ENCODE measurements around the gene FAM168A. TPM values are rescaled to one million over a fixed set of nuclear protein-coding genes. Genes with fewer than 3 reads are reported as not detected.

Gene FAM168A
- total and polyA plus RNA-seq, 2 of the 8 experiments (the other 6 are each of a cell fraction or from before 2014, with no cell fraction given), result 17.1 to 21.6 TPM

DNA sequence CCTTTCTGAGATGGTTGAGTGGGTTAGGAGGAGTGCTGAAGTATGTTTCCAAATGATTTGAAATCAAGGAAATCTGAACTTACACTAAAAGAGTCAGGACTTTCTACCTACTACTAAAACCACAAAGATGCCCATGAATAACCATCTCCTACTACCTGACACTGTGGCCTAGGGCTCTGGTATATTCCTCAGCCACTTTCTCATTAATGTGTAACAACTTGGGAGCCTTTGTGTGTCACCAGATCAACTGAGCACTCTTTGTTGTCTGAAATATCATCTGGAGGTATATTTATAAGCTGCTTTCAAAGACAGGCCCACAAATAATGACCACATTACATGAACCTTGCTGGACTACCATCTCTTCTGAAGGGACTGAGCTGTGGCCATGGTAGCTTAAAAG, 177.8 kb downstream of the FAM168A start:
- Histone ChIP-seq H3K23me2 (ENCODE audit: low read depth, low read length) (no peaks in the 10 kb centered on the region), H3K18ac (ENCODE audit: extremely low read depth, low read length) (no peak overlapping the region), H4K5ac (ENCODE audit: insufficient read length, low read depth, low read length) (no peak overlapping the region), H4K20me1 (replicated peaks in 1 of 2; ENCODE audit: control insufficient read depth in 1 of 2, insufficient read depth in 2 of 2, low read length in 2 of 2) (no peaks in the 10 kb centered on the region), H3K14ac (ENCODE audit: insufficient read length) (no peak overlapping the region), H3K9me3 (ENCODE audit: insufficient read depth in 2 of 2, low read depth in 1 of 2, low read length in 1 of 2) (no peaks in the 10 kb centered on the region), H3K27ac (ENCODE audit: low read depth, low read length) (no peak overlapping the region), H3K4me2 (ENCODE audit: insufficient read depth in 1 of 2, low read depth in 2 of 2, low read length in 2 of 2) (no peak overlapping the region), H3K27me3 (replicated peaks in 1 of 4; ENCODE audit: control insufficient read depth in 3 of 4, extremely low read depth in 1 of 4, insufficient read depth in 3 of 4, low read length in 3 of 4) (no peaks in the 10 kb centered on the region), H3K79me2 (ENCODE audit: control insufficient read depth in 1 of 2, insufficient read depth in 2 of 2, low read length in 2 of 2) (no peaks in the 10 kb centered on the region), H3K4me1 (replicated peaks in 1 of 4; ENCODE audit: control insufficient read depth in 3 of 4, insufficient read depth in 4 of 4, low read length in 3 of 4) (peaks cover 0 to 2% (median under 1%) of the 10 kb centered on the region in 4 experiments; a peak in 2 of 7 replicates), H3K36me3 (ENCODE audit: control insufficient read depth in 2 of 4, insufficient read depth in 4 of 4, low read length in 3 of 4) (peaks cover 0 to 4% (median 0%) of the 10 kb centered on the region in 4 experiments; a peak in 3 of 8 replicates), H2BK20ac (ENCODE audit: low read length) (no peak overlapping the region), H2BK15ac (ENCODE audit: low read length) (no peak overlapping the region), H3K23ac (ENCODE audit: insufficient read length) (no peak overlapping the region), H2BK120ac (replicated peaks; ENCODE audit: low read depth, low read length) (no peak overlapping the region), H3K56ac (replicated peaks; ENCODE audit: insufficient read length, low read depth, low read length) (no peak overlapping the region), H2BK12ac (ENCODE audit: low read depth, low read length) (no peak overlapping the region), H2AFZ (ENCODE audit: low read length) (no peak overlapping the region), H3K4me3 (ENCODE audit: extremely low read depth in 1 of 4, insufficient read depth in 2 of 4, low read depth in 3 of 4, low read length in 4 of 4) (no peak overlapping the region), H4K8ac (ENCODE audit: extremely low read depth, insufficient read depth, low read length) (no peak overlapping the region), H4K91ac (replicated peaks; ENCODE audit: insufficient read length, low read length) (no peak overlapping the region), H2AK5ac (ENCODE audit: low read depth, low read length) (no peak overlapping the region), H2BK5ac (ENCODE audit: low read depth, low read length) (no peak overlapping the region), H3K4ac (replicated peaks; ENCODE audit: insufficient read length, low read depth, low read length) (no peak overlapping the region), H3K9ac (replicated peaks in 1 of 4; ENCODE audit: extremely low read depth in 1 of 4, low read depth in 3 of 4, low read length in 3 of 4) (no peak overlapping the region), H3K79me1 (ENCODE audit: low read depth, low read length) (no peaks in the 10 kb centered on the region; the same call in 1 of the 2 replicates)
- CTCF ChIA-PET (ENCODE audit: partially characterized antibody), result interaction anchor here (1.5 to 2.7 kb wide), 2 partner anchors 14 to 125 kb away, joined by 4 to 8 read pairs; no protein-coding TSS in a partner anchor
- POLR2A ChIA-PET (ENCODE audit: partially characterized antibody), result interaction anchor here (1.0 kb wide), 2 partner anchors 14 to 62 kb away, joined by 3 read pairs; no protein-coding TSS in a partner anchor
- no peak for DNase-seq (ENCODE audit: low read depth in 1 of 2, low spot score in 2 of 2)
- no peak for FAIRE-seq
- no peak for TF ChIP-seq HDAC6 (IDR thresholded peaks at IDR 0.05; ENCODE audit: low read depth, low read length)
- TF ChIP-seq FOSL1 (IDR thresholded peaks at IDR 0.05; ENCODE audit: insufficient read depth, low read depth, low read length), result no peak
- TF ChIP-seq BCL11A (IDR thresholded peaks at IDR 0.05; ENCODE audit: low read depth in 2 of 2, low read length in 2 of 2), result no peak
- TF ChIP-seq SP2 (IDR thresholded peaks at IDR 0.05; ENCODE audit: low read length), result no peak
- TF ChIP-seq KDM4A (IDR thresholded peaks at IDR 0.05; ENCODE audit: low read depth, low read length, severe bottlenecking), result no peak

Measured in H1 (cell line).